HUES48 (cell line): Measurements from ENCODE around the gene GPR89B.
"Not testable (repeated sequence)": the region's sequence is repeated elsewhere in the genome, so short reads cannot be mapped to it uniquely, and the experiment has no call there.

Experiments used
- H3K27ac ChIP-seq: one replicate; pipeline ENCODE4 v1.7.0; 2013; ENCODE audit warnings: low read depth, low read length, inconsistent platforms
- H3K27me3 ChIP-seq: 2 replicates; pipeline ENCODE4 v1.6.1; 2013; ENCODE audit warnings: mild to moderate bottlenecking, low read length; ENCODE audit not compliant: control insufficient read depth, insufficient read depth
- H3K36me3 ChIP-seq: 2 replicates; pipeline ENCODE4 v1.6.1; 2013; ENCODE audit warnings: low read length; ENCODE audit not compliant: control insufficient read depth, insufficient read depth
- H3K4me1 ChIP-seq: 2 replicates; pipeline ENCODE4 v1.6.1; 2013; ENCODE audit warnings: mild to moderate bottlenecking, low read length; ENCODE audit not compliant: control insufficient read depth, insufficient read depth
- H3K4me3 ChIP-seq: 2 replicates; pipeline ENCODE4 v1.5.1; 2013; ENCODE audit warnings: mild to moderate bottlenecking, low read depth, low read length
- H3K9ac ChIP-seq: 2 replicates; pipeline ENCODE4 v1.6.1; 2013; ENCODE audit warnings: mild to moderate bottlenecking, low read depth, low read length, moderate library complexity
- H3K9me3 ChIP-seq: 2 replicates; pipeline ENCODE4 v1.6.1; 2013; ENCODE audit warnings: low read length; ENCODE audit not compliant: control insufficient read depth, insufficient read depth

Gene GPR89B

DNA sequence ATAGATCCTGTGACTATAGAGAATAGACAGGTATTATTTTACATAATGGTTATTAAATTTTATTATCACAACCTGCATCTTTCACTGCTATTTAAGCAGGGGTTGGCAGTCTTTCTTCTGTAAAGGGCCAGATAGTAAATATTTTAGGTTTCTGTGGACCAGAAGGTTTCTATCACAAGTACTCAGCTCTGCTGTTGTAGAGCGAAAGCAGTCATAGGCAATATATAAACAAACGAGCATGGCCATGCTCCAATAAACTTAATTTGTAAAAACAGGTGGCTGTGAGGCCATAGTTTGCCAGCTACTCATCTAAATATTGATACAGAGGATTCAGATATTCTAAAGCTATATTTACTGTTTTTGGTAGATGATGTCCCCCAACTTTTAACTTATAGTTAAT lies 12.2 kb downstream of the GPR89B start:
- H3K4me1 ChIP-seq, H3K9me3 ChIP-seq, H3K4me3 ChIP-seq, H3K27ac ChIP-seq, H3K9ac ChIP-seq, H3K36me3 ChIP-seq, H3K27me3 ChIP-seq: not testable (repeated sequence)

- H3K36me3 ChIP-seq, H3K27ac ChIP-seq, H3K4me3 ChIP-seq, H3K4me1 ChIP-seq, H3K27me3 ChIP-seq, H3K9ac ChIP-seq, H3K9me3 ChIP-seq: not testable (repeated sequence)
These were observed 14.3 kb downstream of the GPR89B start for GRCh38 chr1:147942563-147942962.

- not testable (repeated sequence) for H3K4me3 ChIP-seq, H3K27ac ChIP-seq, H3K9ac ChIP-seq, H3K4me1 ChIP-seq, H3K9me3 ChIP-seq, H3K27me3 ChIP-seq, H3K36me3 ChIP-seq
These were observed 21.3 kb downstream of the GPR89B start for GRCh38 chr1:147949517-147949916.

DNA sequence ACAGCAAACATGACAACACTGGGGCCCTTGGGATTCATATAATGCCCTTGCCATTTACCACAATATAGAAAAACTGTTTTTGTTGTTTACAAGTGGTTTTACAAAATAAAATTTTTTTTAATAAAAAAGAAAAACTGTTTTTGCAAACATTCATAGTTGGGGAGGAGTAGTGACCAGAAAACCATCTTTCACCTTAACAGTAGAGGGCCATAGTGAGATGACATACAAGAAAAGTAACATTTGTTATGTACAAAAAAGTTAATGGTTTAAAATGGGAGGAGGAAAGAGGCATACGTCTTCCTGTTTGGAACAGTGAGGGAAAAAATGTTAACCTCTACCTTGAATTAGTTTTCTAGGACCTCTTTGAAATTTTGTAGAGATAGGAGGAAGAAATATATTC lies 30.7 kb downstream of the GPR89B start:
- not testable (repeated sequence) for H3K36me3 ChIP-seq, H3K9ac ChIP-seq, H3K27me3 ChIP-seq, H3K4me3 ChIP-seq, H3K9me3 ChIP-seq, H3K4me1 ChIP-seq, H3K27ac ChIP-seq

GRCh38 chr1:147959680-147960079 lies 31.5 kb downstream of the GPR89B start:
- H3K36me3 ChIP-seq, H3K9ac ChIP-seq, H3K9me3 ChIP-seq, H3K4me1 ChIP-seq, H3K27ac ChIP-seq, H3K27me3 ChIP-seq, H3K4me3 ChIP-seq: not testable (repeated sequence)

- H3K27ac ChIP-seq, H3K27me3 ChIP-seq, H3K4me3 ChIP-seq: not testable (repeated sequence)
These were observed 36.4 kb downstream of the GPR89B start for GRCh38 chr1:147964575-147964974.

GRCh38 chr1:147966657-147967056 lies 38.4 kb downstream of the GPR89B start:
- not testable (repeated sequence) for H3K36me3 ChIP-seq, H3K9me3 ChIP-seq, H3K9ac ChIP-seq, H3K4me1 ChIP-seq, H3K27me3 ChIP-seq, H3K27ac ChIP-seq, H3K4me3 ChIP-seq

More at GRCh38 chr1:147964575-147964974, 36.4 kb downstream of the GPR89B start:
- not testable (repeated sequence) for H3K9me3 ChIP-seq, H3K36me3 ChIP-seq, H3K4me1 ChIP-seq, H3K9ac ChIP-seq

DNA sequence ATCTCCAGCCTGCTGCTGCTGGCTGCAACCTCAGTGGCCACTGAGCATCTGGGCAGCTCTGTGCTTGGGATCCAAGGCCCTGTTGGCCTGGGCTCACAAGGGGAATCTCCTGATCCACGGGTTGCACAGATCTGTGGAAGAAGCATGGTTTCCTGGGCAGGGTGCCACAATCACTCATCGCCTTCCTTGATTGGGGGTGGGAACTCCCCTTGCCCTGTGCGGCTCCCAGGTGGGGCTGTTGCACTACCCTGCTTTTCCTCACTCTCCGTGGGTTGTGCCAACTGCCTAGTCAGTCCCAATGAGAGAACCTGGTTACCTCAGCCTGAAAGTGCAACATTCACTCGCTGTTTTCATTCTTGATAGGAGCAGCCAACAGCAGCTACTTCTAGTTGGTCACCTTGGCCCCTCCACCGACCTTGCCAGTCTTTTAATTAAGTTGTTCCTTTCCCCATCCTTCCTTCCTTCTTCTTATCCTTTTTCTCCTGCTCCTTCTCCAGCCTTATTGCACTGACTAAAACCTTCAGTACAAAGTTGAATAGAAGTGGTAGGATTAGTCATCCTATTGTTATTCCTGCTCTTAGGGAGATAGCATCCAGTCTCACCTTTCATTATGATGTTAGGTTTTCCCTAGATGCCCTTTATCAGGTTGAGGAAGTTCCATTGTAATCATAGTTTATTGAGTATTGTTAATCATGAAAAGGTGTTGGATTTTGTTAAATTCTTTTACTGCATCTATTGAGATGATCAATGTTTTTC lies 50.9 kb downstream of the GPR89B start:
- H3K9me3 ChIP-seq, H3K27me3 ChIP-seq, H3K4me1 ChIP-seq, H3K27ac ChIP-seq, H3K4me3 ChIP-seq, H3K9ac ChIP-seq, H3K36me3 ChIP-seq: not testable (repeated sequence)

GRCh38 chr1:147985374-147985773 lies 57.2 kb downstream of the GPR89B start:
- H3K9me3 ChIP-seq, H3K27me3 ChIP-seq, H3K9ac ChIP-seq, H3K27ac ChIP-seq, H3K4me1 ChIP-seq, H3K4me3 ChIP-seq, H3K36me3 ChIP-seq: not testable (repeated sequence)

- H3K4me3 ChIP-seq, H3K27me3 ChIP-seq: not testable (repeated sequence)
These were observed 59.7 kb downstream of the GPR89B start for GRCh38 chr1:147987893-147988292.

DNA sequence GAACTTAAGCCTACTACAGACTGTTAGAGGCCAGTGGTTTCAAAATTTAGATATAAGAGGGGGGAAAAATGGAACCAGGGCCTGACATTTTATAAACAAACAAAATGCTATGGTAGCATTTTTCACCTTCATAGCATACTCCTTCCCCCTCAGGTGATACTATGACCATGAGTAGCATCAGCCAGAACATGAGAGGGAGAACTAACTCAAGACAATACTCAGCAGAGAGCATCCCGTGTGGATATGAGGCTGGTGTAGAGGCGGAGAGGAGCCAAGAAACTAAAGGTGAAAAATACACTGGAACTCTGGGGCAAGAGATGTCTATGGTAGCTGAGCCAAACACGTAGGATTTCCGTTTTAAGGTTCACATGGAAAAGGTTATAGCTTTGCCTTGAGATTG lies 64.7 kb downstream of the GPR89B start:
- not testable (repeated sequence) for H3K4me1 ChIP-seq, H3K9me3 ChIP-seq, H3K36me3 ChIP-seq, H3K9ac ChIP-seq, H3K27ac ChIP-seq, H3K27me3 ChIP-seq, H3K4me3 ChIP-seq

More at GRCh38 chr1:147987893-147988292, 59.7 kb downstream of the GPR89B start:
- not testable (repeated sequence) for H3K9ac ChIP-seq, H3K27ac ChIP-seq, H3K36me3 ChIP-seq, H3K4me1 ChIP-seq, H3K9me3 ChIP-seq

DNA sequence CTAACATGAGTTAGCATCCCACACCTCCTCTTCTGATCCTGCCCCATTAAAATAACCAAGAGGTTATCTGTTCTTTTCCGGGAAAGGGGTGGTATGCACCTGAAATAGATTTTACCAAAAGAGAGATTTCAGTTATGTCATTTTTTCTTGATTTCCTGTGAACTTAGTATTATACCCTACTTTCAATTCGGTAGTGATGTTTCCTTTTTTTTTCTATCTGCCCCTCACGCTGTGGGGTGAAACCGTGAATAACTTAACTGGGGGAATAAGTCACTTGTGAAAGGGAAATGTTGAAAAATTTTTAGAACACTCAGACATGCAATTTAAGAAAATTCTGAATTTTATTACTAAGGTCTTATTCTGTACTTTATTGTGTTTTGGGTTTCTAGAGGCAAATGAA lies 65.2 kb downstream of the GPR89B start:
- not testable (repeated sequence) for H3K36me3 ChIP-seq, H3K4me3 ChIP-seq, H3K27ac ChIP-seq, H3K27me3 ChIP-seq, H3K9me3 ChIP-seq, H3K9ac ChIP-seq, H3K4me1 ChIP-seq
